Mesendoderm (in vitro differentiated cells): ENCODE data around the gene ANKRD31.
"Not testable (repeated sequence)": the region's sequence is repeated elsewhere in the genome, so short reads cannot be mapped to it uniquely, and the experiment has no call there.

ENCODE experiments used
- DNase-seq: peaks from one replicate; pipeline ENCODE4 v3.0.0; 2013
- H2AK5ac ChIP-seq: 2 replicates; pipeline ENCODE4 v1.6.1; 2013; ENCODE audit warnings: low read length, inconsistent platforms
- H2BK120ac ChIP-seq: 2 replicates; pipeline ENCODE4 v1.6.1; 2013; ENCODE audit warnings: low read depth, mild to moderate bottlenecking, low read length, moderate library complexity, mixed read lengths
- H2BK15ac ChIP-seq: replicated peaks from 2 replicates; pipeline ENCODE4 v1.6.1; 2013; ENCODE audit warnings: low read depth, mild to moderate bottlenecking, moderate library complexity
- H2BK5ac ChIP-seq: 2 replicates; pipeline ENCODE4 v1.6.1; 2013; ENCODE audit warnings: low read length, inconsistent platforms
- H3K18ac ChIP-seq: 2 replicates; pipeline ENCODE4 v1.6.1; 2013; ENCODE audit warnings: mild to moderate bottlenecking, low read length, mixed read lengths
- H3K23ac ChIP-seq: one replicate; pipeline ENCODE4 v1.6.1; 2013; ENCODE audit warnings: low read length
- H3K27ac ChIP-seq: 2 replicates; pipeline ENCODE4 v1.5.1; 2013; ENCODE audit warnings: low read depth, mild to moderate bottlenecking, inconsistent platforms, low read length, moderate library complexity
- H3K27me3 ChIP-seq: 2 replicates; pipeline ENCODE4 v1.6.1; 2013; ENCODE audit warnings: low read length, control low read depth, mild to moderate bottlenecking, inconsistent platforms; ENCODE audit not compliant: insufficient read depth, poor library complexity
- H3K36me3 ChIP-seq: 2 replicates; pipeline ENCODE4 v1.6.1; 2013; ENCODE audit warnings: low read length, inconsistent platforms; ENCODE audit not compliant: control insufficient read depth, insufficient read depth
- H3K4ac ChIP-seq: one replicate; pipeline ENCODE4 v1.6.1; 2013; ENCODE audit warnings: low read depth, mild to moderate bottlenecking, low read length, moderate library complexity
- H3K4me1 ChIP-seq: 2 replicates; pipeline ENCODE4 v1.6.1; 2013; ENCODE audit warnings: low read depth, low read length, inconsistent platforms; ENCODE audit not compliant: control insufficient read depth
- H3K4me2 ChIP-seq: 2 replicates; pipeline ENCODE4 v1.6.1; 2013; ENCODE audit warnings: low read length
- H3K4me3 ChIP-seq: 2 replicates; pipeline ENCODE4 v1.5.1; 2013; ENCODE audit warnings: mild to moderate bottlenecking, low read length
- H3K56ac ChIP-seq: one replicate; pipeline ENCODE4 v1.6.1; 2013; ENCODE audit warnings: low read length
- H3K79me1 ChIP-seq: 2 replicates; pipeline ENCODE4 v1.6.1; 2013; ENCODE audit warnings: low read length, inconsistent platforms
- H3K79me2 ChIP-seq: 2 replicates; pipeline ENCODE4 v1.6.1; 2013; ENCODE audit warnings: mild to moderate bottlenecking, low read length; ENCODE audit not compliant: control insufficient read depth, insufficient read depth
- H3K9ac ChIP-seq: 2 replicates; pipeline ENCODE4 v1.6.1; 2013; ENCODE audit warnings: low read length, inconsistent platforms
- H4K5ac ChIP-seq: one replicate; pipeline ENCODE4 v1.6.1; 2013; ENCODE audit warnings: low read length
- H4K8ac ChIP-seq: one replicate; pipeline ENCODE4 v1.6.1; 2013; ENCODE audit warnings: low read depth, mild to moderate bottlenecking, control low read depth, low read length, moderate library complexity
- WGBS: extraction: QIAGEN DNeasy Blood & Tissue Kit; methylation state at CpG from one replicate; pipeline ENCODE4 v1.1.7; 2013; ENCODE audit warnings: low lambda C conversion rate, missing lambda C conversion rate; ENCODE audit not compliant: insufficient coverage; ENCODE audit errors: extremely low coverage; 5-methylcytosine and 5-hydroxymethylcytosine counted together

Gene ANKRD31

DNA sequence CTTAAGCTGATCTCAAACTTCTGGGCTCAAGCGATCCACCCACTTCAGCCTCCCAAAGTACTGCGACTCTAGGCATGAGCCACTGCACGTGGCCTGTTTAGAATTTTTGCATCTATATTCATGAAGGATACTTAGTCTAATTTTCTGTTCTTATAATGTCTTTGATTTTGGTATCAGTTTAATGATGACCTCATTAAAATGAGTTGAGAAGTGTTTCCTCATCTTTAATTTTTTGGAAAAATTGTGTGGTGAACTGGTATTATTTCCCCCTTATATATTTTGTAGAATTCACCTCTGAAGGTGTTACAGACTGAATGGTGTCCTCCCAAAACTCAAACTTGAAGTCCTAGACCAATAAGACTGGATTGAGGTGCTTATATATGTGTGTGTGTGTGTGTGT, 46.5 kb downstream of the ANKRD31 start:
- no peak overlapping the region for H3K4me3 ChIP-seq
- H3K4me1 ChIP-seq: no peaks in the 10 kb centered on the region
- no peak overlapping the region for H3K4ac ChIP-seq
- no peak overlapping the region for H3K4me2 ChIP-seq
- no peaks in the 10 kb centered on the region for H3K36me3 ChIP-seq
- WGBS: no CpG with 5 or more reads among the region's 3 CpGs
- no peak overlapping the region for H3K56ac ChIP-seq
- no peak overlapping the region for H3K18ac ChIP-seq
- no peaks in the 10 kb centered on the region for H3K79me1 ChIP-seq
- H2BK5ac ChIP-seq: no peak overlapping the region
- H3K23ac ChIP-seq: no peak overlapping the region
- H2BK120ac ChIP-seq: no peak overlapping the region
- H2BK15ac ChIP-seq: no peak overlapping the region
- H3K27ac ChIP-seq: no peak overlapping the region
- H2AK5ac ChIP-seq: no peak overlapping the region
- no peak overlapping the region for H4K8ac ChIP-seq
- H3K27me3 ChIP-seq: no peaks in the 10 kb centered on the region
- no peaks in the 10 kb centered on the region for H3K79me2 ChIP-seq
- H4K5ac ChIP-seq: no peak overlapping the region
- no peak for DNase-seq
- H3K9ac ChIP-seq: no peak overlapping the region

DNA sequence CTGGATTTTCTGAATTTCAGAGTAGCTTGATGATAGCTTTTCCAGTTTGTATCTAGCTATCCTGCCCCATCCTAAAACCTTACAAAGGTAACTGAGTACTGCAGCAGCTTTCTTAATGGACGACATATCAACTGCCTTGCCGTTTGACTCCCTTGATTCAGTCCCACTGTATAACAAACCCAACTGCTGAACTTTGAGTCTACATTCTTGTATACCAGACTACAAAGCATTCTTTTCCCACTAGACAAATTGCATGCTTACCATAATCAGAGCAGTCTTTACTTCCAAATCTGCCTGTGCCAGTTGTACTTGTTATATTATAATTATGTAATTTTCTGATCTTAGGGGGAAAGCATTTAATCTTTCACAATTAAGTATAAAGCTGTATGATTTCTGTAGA, 47.3 kb downstream of the ANKRD31 start:
- DNase-seq: no peak
- H4K5ac ChIP-seq: no peak overlapping the region
- no CpG with 5 or more reads among the region's 2 CpGs for WGBS
- no peak overlapping the region for H3K9ac ChIP-seq
- no peak overlapping the region for H3K4me3 ChIP-seq
- H3K27me3 ChIP-seq: no peaks in the 10 kb centered on the region
- no peak overlapping the region for H2BK15ac ChIP-seq
- no peak overlapping the region for H3K4me2 ChIP-seq
- H3K79me2 ChIP-seq: no peaks in the 10 kb centered on the region
- H3K27ac ChIP-seq: no peak overlapping the region
- H3K18ac ChIP-seq: no peak overlapping the region
- H4K8ac ChIP-seq: no peak overlapping the region
- no peaks in the 10 kb centered on the region for H3K4me1 ChIP-seq
- no peak overlapping the region for H3K56ac ChIP-seq
- H3K4ac ChIP-seq: no peak overlapping the region
- H2AK5ac ChIP-seq: no peak overlapping the region
- H3K79me1 ChIP-seq: no peaks in the 10 kb centered on the region
- H3K36me3 ChIP-seq: no peaks in the 10 kb centered on the region
- no peak overlapping the region for H2BK5ac ChIP-seq
- H3K23ac ChIP-seq: no peak overlapping the region
- no peak overlapping the region for H2BK120ac ChIP-seq

DNA sequence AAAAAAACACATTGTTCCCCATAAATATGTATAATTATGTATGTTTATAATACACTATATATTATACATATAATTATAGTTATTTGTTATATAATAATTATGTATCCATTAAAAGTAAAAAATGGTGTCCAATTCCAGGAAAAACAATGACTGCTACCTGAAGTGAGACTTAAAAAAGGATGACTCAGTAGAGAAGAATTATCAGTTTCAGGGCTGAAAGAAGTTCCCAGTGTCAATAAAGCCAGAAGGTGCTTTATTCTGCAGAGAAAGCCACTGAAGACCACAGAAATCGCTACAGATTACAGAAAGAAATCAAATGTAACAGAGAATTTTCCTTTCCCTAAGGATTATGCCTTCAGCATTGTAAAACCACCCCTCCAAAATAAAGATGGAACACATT, 50.9 kb downstream of the ANKRD31 start:
- Histone ChIP-seq H3K27me3 (no peaks in the 10 kb centered on the region), H3K23ac (no peak overlapping the region), H3K56ac (no peak overlapping the region), H3K18ac (no peak overlapping the region), H3K4me2 (no peak overlapping the region), H4K8ac (no peak overlapping the region), H2BK5ac (no peak overlapping the region), H3K4me1 (no peaks in the 10 kb centered on the region), H3K4me3 (no peak overlapping the region), H3K79me1 (no peaks in the 10 kb centered on the region), H2AK5ac (no peak overlapping the region), H3K9ac (no peak overlapping the region), H3K36me3 (no peaks in the 10 kb centered on the region), H3K79me2 (no peaks in the 10 kb centered on the region), H3K27ac (no peak overlapping the region), H4K5ac (no peak overlapping the region), H2BK120ac (no peak overlapping the region), H3K4ac (no peak overlapping the region), H2BK15ac (no peak overlapping the region)
- no CpG with 5 or more reads among the region's 1 CpG for WGBS
- DNase-seq: peak; percentile 10

DNA sequence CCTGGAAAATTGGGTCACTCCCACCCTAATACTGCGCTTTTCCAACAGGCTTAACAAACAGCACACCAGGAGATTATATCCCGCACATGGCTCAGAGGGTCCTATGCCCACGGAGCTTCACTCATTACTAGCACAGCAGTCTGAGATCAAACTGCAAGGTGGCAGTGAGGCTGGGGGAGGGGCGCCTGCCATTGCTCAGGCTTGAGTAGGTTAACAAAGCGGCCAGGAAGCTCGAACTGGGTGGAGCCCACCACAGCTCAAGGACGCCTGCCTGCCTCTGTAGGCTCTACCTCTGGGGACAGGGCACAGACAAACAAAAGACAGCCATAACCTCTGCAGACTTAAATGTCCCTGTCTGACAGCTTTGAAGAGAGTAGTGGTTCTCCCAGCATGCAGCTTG, 60.7 kb downstream of the ANKRD31 start:
- H3K27me3 ChIP-seq, H2BK5ac ChIP-seq, H3K4ac ChIP-seq, H2BK15ac ChIP-seq, H3K36me3 ChIP-seq, H3K4me3 ChIP-seq, H3K18ac ChIP-seq, H3K27ac ChIP-seq, H3K56ac ChIP-seq, H2AK5ac ChIP-seq, H3K79me2 ChIP-seq, H3K79me1 ChIP-seq, H4K5ac ChIP-seq, H3K23ac ChIP-seq, H3K4me2 ChIP-seq, H3K4me1 ChIP-seq, H3K9ac ChIP-seq, H2BK120ac ChIP-seq, H4K8ac ChIP-seq, DNase-seq: not testable (repeated sequence)
- no CpG with 5 or more reads among the region's 7 CpGs for WGBS

DNA sequence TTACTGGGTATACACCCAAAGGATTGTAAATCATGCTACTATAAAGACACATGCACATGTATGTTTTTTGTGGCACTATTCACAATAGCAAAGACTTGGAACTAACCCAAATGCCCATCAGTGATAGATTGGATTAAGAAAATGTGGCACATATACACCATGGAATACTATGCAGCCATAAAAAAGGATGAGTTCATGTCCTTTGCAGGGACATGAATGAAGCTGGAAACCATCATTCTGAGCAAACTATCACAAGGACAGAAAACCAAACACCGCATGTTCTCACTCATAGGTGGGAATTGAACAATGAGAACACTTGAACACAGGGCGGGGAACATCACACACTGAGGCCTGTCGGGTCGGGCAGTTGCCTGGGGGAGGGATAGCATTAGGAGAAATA, 61.8 kb downstream of the ANKRD31 start:
- not testable (repeated sequence) for H2BK120ac ChIP-seq, H4K5ac ChIP-seq, H3K79me2 ChIP-seq, H4K8ac ChIP-seq, H3K4me3 ChIP-seq, H3K4me2 ChIP-seq, H3K79me1 ChIP-seq, DNase-seq, H3K4me1 ChIP-seq, H2AK5ac ChIP-seq, H3K56ac ChIP-seq, H2BK5ac ChIP-seq, H3K23ac ChIP-seq, H3K27ac ChIP-seq, H3K27me3 ChIP-seq, H3K36me3 ChIP-seq, H2BK15ac ChIP-seq, H3K4ac ChIP-seq, H3K18ac ChIP-seq, H3K9ac ChIP-seq
- no CpG with 5 or more reads among the region's 4 CpGs for WGBS

DNA sequence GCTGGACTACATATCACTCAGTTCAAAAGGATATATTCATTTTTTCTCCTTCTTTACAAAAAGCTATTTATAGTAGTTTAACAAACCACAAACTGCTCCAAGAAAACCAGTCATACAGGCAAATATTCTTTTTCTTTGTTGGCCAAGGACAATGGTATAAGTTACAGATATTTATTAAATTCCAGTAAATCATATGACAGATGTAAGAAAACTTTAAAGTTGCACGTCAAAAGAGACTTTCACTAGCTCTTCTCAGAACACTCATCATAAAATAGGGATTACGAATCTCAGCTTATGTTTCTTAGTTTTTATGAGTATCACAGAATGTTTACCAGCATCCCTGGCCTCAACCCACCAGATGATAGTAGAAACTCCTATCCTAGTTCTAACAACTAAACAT, 67.2 kb downstream of the ANKRD31 start:
- no peak overlapping the region for H2AK5ac ChIP-seq
- no peak overlapping the region for H2BK15ac ChIP-seq
- no peaks in the 10 kb centered on the region for H3K79me2 ChIP-seq
- WGBS: no CpG with 5 or more reads among the region's 2 CpGs
- no peak overlapping the region for H3K27ac ChIP-seq
- no peak overlapping the region for H4K5ac ChIP-seq
- no peaks in the 10 kb centered on the region for H3K36me3 ChIP-seq
- H3K4me2 ChIP-seq: no peak overlapping the region
- no peak overlapping the region for H3K56ac ChIP-seq
- no peak overlapping the region for H2BK5ac ChIP-seq
- no peak for DNase-seq
- H3K18ac ChIP-seq: no peak overlapping the region
- H4K8ac ChIP-seq: no peak overlapping the region
- H3K27me3 ChIP-seq: no peaks in the 10 kb centered on the region
- no peaks in the 10 kb centered on the region for H3K4me1 ChIP-seq
- H2BK120ac ChIP-seq: no peak overlapping the region
- H3K9ac ChIP-seq: no peak overlapping the region
- H3K79me1 ChIP-seq: no peaks in the 10 kb centered on the region
- no peak overlapping the region for H3K4ac ChIP-seq
- no peak overlapping the region for H3K23ac ChIP-seq
- H3K4me3 ChIP-seq: no peak overlapping the region
